Mesenchymal stem cell (in vitro differentiated cells and primary cell): Measurements from ENCODE around the gene SBDS.
"Not testable (repeated sequence)": the region's sequence is repeated elsewhere in the genome, so short reads cannot be mapped to it uniquely, and the experiment has no call there.

Source experiments
- DNase-seq: peaks from one replicate; pipeline ENCODE4 v3.0.0-alpha.2; 2013
- H2AFZ ChIP-seq: one replicate; pipeline ENCODE4 v1.6.1; 2013; ENCODE audit warnings: low read depth, mild to moderate bottlenecking, control low read depth, inconsistent platforms, low read length, moderate library complexity
- H2AK5ac ChIP-seq: 2 replicates; pipeline ENCODE4 v1.6.1; 2013; ENCODE audit warnings: low read length, moderate library complexity, mild to moderate bottlenecking, inconsistent platforms; ENCODE audit not compliant: severe bottlenecking
- H2BK120ac ChIP-seq: one replicate; pipeline ENCODE4 v1.6.1; 2013; ENCODE audit warnings: low read depth, mild to moderate bottlenecking, inconsistent platforms, low read length, moderate library complexity
- H2BK12ac ChIP-seq, 2 experiments: one replicate each; pipeline ENCODE4 v1.6.1; 2013; ENCODE audit warnings: inconsistent platforms in 2 of 2, low read length in 2 of 2, mild to moderate bottlenecking in 2 of 2, moderate library complexity in 2 of 2, control low read depth in 1 of 2
- H2BK15ac ChIP-seq: one replicate; pipeline ENCODE4 v1.6.1; 2013; ENCODE audit warnings: mild to moderate bottlenecking, low read depth, inconsistent platforms; ENCODE audit not compliant: poor library complexity, severe bottlenecking
- H2BK5ac ChIP-seq: 2 replicates; pipeline ENCODE4 v1.6.1; 2013; ENCODE audit warnings: low read depth, mild to moderate bottlenecking, low read length, control low read depth, inconsistent platforms; ENCODE audit not compliant: poor library complexity, severe bottlenecking
- H3K14ac ChIP-seq, 2 experiments: one replicate each; pipeline ENCODE4 v1.6.1; 2013; ENCODE audit warnings: inconsistent platforms in 2 of 2, low read length in 2 of 2, control low read depth in 1 of 2, mild to moderate bottlenecking in 1 of 2, moderate library complexity in 1 of 2
- H3K18ac ChIP-seq, 2 experiments: one replicate each; pipeline ENCODE4 v1.6.1; 2013; ENCODE audit warnings: inconsistent platforms in 2 of 2, low read length in 2 of 2, control low read depth in 1 of 2, low read depth in 1 of 2, mild to moderate bottlenecking in 1 of 2
- H3K23ac ChIP-seq, 2 experiments: one replicate each; pipeline ENCODE4 v1.6.1; 2013; ENCODE audit warnings: inconsistent platforms in 2 of 2, low read length in 2 of 2, mild to moderate bottlenecking in 2 of 2, moderate library complexity in 2 of 2, control low read depth in 1 of 2
- H3K27ac ChIP-seq: 2 replicates; pipeline ENCODE4 v1.5.1; 2013; ENCODE audit warnings: mild to moderate bottlenecking, moderate library complexity, low read length, control low read depth, inconsistent platforms; ENCODE audit not compliant: poor library complexity, severe bottlenecking
- H3K27me3 ChIP-seq, 2 experiments: 2 replicates each; pipeline versions ENCODE4 v1.6.1 to v1.7.0; 2013; ENCODE audit warnings: low read length in 2 of 2, mild to moderate bottlenecking in 2 of 2, moderate library complexity in 2 of 2, control low read depth in 1 of 2, inconsistent platforms in 1 of 2; ENCODE audit not compliant: control insufficient read depth in 1 of 2, insufficient read depth in 1 of 2
- H3K36me3 ChIP-seq, 2 experiments: 2 replicates each; pipeline versions ENCODE4 v1.6.1 to v1.7.0; 2013; ENCODE audit warnings: low read length in 2 of 2, control low read depth in 1 of 2, inconsistent platforms in 1 of 2, low read depth in 1 of 2, mild to moderate bottlenecking in 1 of 2; ENCODE audit not compliant: insufficient read depth in 2 of 2, control insufficient read depth in 1 of 2
- H3K4ac ChIP-seq, 2 experiments: one replicate each; pipeline ENCODE4 v1.6.1; 2013; ENCODE audit warnings: inconsistent platforms in 2 of 2, low read length in 2 of 2, mild to moderate bottlenecking in 2 of 2, moderate library complexity in 2 of 2, control low read depth in 1 of 2, low read depth in 1 of 2
- H3K4me1 ChIP-seq: 2 replicates; pipeline ENCODE4 v1.6.1; 2013; ENCODE audit warnings: low read depth, low read length, control low read depth; ENCODE audit not compliant: control insufficient read depth, insufficient read depth
- H3K4me2 ChIP-seq: 2 replicates; pipeline ENCODE4 v1.6.1; 2013; ENCODE audit warnings: low read length, mild to moderate bottlenecking, inconsistent platforms; ENCODE audit not compliant: poor library complexity, severe bottlenecking
- H3K4me3 ChIP-seq, 2 experiments: 2 replicates each; pipeline versions ENCODE4 v1.5.1 to v1.7.0; 2013; ENCODE audit warnings: low read length in 2 of 2, mild to moderate bottlenecking in 2 of 2, control low read depth in 1 of 2, low read depth in 1 of 2; ENCODE audit not compliant: insufficient read depth in 1 of 2
- H3K79me1 ChIP-seq: replicated peaks from 2 replicates; pipeline ENCODE4 v1.6.1; 2013; ENCODE audit warnings: mild to moderate bottlenecking, control low read depth, low read length, inconsistent platforms; ENCODE audit not compliant: poor library complexity, severe bottlenecking
- H3K9ac ChIP-seq: 2 replicates; pipeline ENCODE4 v1.7.0; 2013; ENCODE audit warnings: mild to moderate bottlenecking, low read length, moderate library complexity
- H3K9me3 ChIP-seq: 2 replicates; pipeline ENCODE4 v1.7.0; 2013; ENCODE audit warnings: mild to moderate bottlenecking, low read length; ENCODE audit not compliant: control insufficient read depth
- H4K8ac ChIP-seq: one replicate; pipeline ENCODE4 v1.6.1; 2013; ENCODE audit warnings: inconsistent platforms, mild to moderate bottlenecking, low read length, moderate library complexity
- H4K91ac ChIP-seq: one replicate; pipeline ENCODE4 v1.6.1; 2013; ENCODE audit warnings: mild to moderate bottlenecking, low read length, inconsistent platforms
- WGBS: methylation state at CpG from one replicate; pipeline ENCODE4 v1.1.7; 2013; ENCODE audit warnings: mixed read lengths; 5-methylcytosine and 5-hydroxymethylcytosine counted together

SBDS gene

GRCh38 chr7:66969001-66969400, 26.4 kb downstream of the SBDS start:
- H2BK120ac ChIP-seq, H2AK5ac ChIP-seq, H2AFZ ChIP-seq, H3K23ac ChIP-seq, H4K91ac ChIP-seq, H3K4me3 ChIP-seq, H3K4me1 ChIP-seq, H3K4me2 ChIP-seq, H3K27ac ChIP-seq, H2BK12ac ChIP-seq, H3K14ac ChIP-seq, H3K79me1 ChIP-seq, H3K27me3 ChIP-seq, H4K8ac ChIP-seq, DNase-seq, H3K9me3 ChIP-seq, H3K9ac ChIP-seq, H3K4ac ChIP-seq, H2BK15ac ChIP-seq, H2BK5ac ChIP-seq, H3K18ac ChIP-seq: not testable (repeated sequence)
- peaks cover 0 to 15% of the 10 kb centered on the region in 2 experiments for H3K36me3 ChIP-seq
- WGBS = 91% methylated on average over 5 of the region's 5 CpGs

GRCh38 chr7:66967029-66967428, 28.4 kb downstream of the SBDS start:
- Histone ChIP-seq H3K14ac (no peak overlapping the region), H3K23ac (no peak overlapping the region), H2BK120ac (no peak overlapping the region), H3K9me3 (no peaks in the 10 kb centered on the region), H3K27ac (no peak overlapping the region), H3K4me2 (no peak overlapping the region), H3K4ac (no peak overlapping the region), H3K4me3 (no peak overlapping the region), H3K4me1 (peaks cover 6% of the 10 kb centered on the region), H3K27me3 (no peaks in the 10 kb centered on the region), H3K36me3 (peaks cover 4 to 15% of the 10 kb centered on the region in 2 experiments), H4K91ac (peak overlapping the region; percentile 18), H2BK12ac (no peak overlapping the region), H2BK5ac (no peak overlapping the region), H4K8ac (no peak overlapping the region), H3K79me1 (no peaks in the 10 kb centered on the region), H2AFZ (no peak overlapping the region), H3K9ac (no peak overlapping the region), H2BK15ac (no peak overlapping the region), H3K18ac (no peak overlapping the region), H2AK5ac (no peak overlapping the region)
- 94% methylated on average over 6 of the region's 6 CpGs for WGBS
- no peak for DNase-seq

- no peak overlapping the region for H2BK12ac ChIP-seq
- no peak overlapping the region for H2AFZ ChIP-seq
- no peak overlapping the region for H3K4me3 ChIP-seq
- no peak overlapping the region for H4K91ac ChIP-seq
- H3K4me1 ChIP-seq = peaks cover 1% of the 10 kb centered on the region
- no peak overlapping the region for H2BK15ac ChIP-seq
- H3K9me3 ChIP-seq = no peaks in the 10 kb centered on the region
- H3K14ac ChIP-seq = no peak overlapping the region
- no peaks in the 10 kb centered on the region for H3K27me3 ChIP-seq
- no peaks in the 10 kb centered on the region for H3K79me1 ChIP-seq
- no peak overlapping the region for H3K23ac ChIP-seq
- no peak overlapping the region for H4K8ac ChIP-seq
- H3K36me3 ChIP-seq = peaks cover 17 to 31% of the 10 kb centered on the region in 2 experiments
- no peak overlapping the region for H3K18ac ChIP-seq
- no peak overlapping the region for H2BK5ac ChIP-seq
- no peak overlapping the region for H3K4ac ChIP-seq
- DNase-seq = peak; percentile 28
- no peak overlapping the region for H3K4me2 ChIP-seq
- no peak overlapping the region for H2AK5ac ChIP-seq
- H3K9ac ChIP-seq = no peak overlapping the region
- H3K27ac ChIP-seq = no peak overlapping the region
- no peak overlapping the region for H2BK120ac ChIP-seq
- WGBS = 84% methylated on average over 4 of the region's 4 CpGs
Measured at GRCh38 chr7:66964411-66964810, 31.0 kb downstream of the SBDS start.

- no peak overlapping the region for H3K27ac ChIP-seq
- peak overlapping the region; percentile 41 for H4K8ac ChIP-seq
- no peak overlapping the region for H2BK12ac ChIP-seq
- 98% methylated on average over 5 of the region's 5 CpGs for WGBS
- H3K18ac ChIP-seq = no peak overlapping the region
- peaks cover 1% of the 10 kb centered on the region for H3K4me1 ChIP-seq
- H3K79me1 ChIP-seq = peaks cover 5% of the 10 kb centered on the region
- no peak overlapping the region for H2AK5ac ChIP-seq
- H3K27me3 ChIP-seq = no peaks in the 10 kb centered on the region
- no peak overlapping the region for H2BK120ac ChIP-seq
- DNase-seq = no peak
- H3K4ac ChIP-seq = no peak overlapping the region
- H2BK15ac ChIP-seq = no peak overlapping the region
- H4K91ac ChIP-seq = no peak overlapping the region
- H2AFZ ChIP-seq = no peak overlapping the region
- peaks cover 41 to 50% of the 10 kb centered on the region in 2 experiments for H3K36me3 ChIP-seq
- no peak overlapping the region for H3K9ac ChIP-seq
- H3K23ac ChIP-seq = no peak overlapping the region
- H3K9me3 ChIP-seq = no peaks in the 10 kb centered on the region
- no peak overlapping the region for H2BK5ac ChIP-seq
- no peak overlapping the region for H3K4me2 ChIP-seq
- H3K14ac ChIP-seq = no peak overlapping the region
- no peak overlapping the region for H3K4me3 ChIP-seq
Measured at GRCh38 chr7:66961096-66961495, 34.3 kb downstream of the SBDS start.
